ENCODE data around the gene ZFPL1.

Gene ZFPL1

GRCh38 chr11:65059959-65060824 is 23.8 kb upstream of the ZFPL1 start:
- no peak for DNase-seq (ENCODE audit: low read depth in 3 of 3)

GRCh38 chr11:65060913-65061408 is 23.1 kb upstream of the ZFPL1 start:
- DNase-seq (ENCODE audit: low read depth in 3 of 3) = no peak

GRCh38 chr11:65063532-65063931 is 20.5 kb upstream of the ZFPL1 start:
- no peak for DNase-seq (ENCODE audit: low read depth in 3 of 3)

- DNase-seq (ENCODE audit: low read depth in 3 of 3) = no peak
These were observed 19.2 kb upstream of the ZFPL1 start for GRCh38 chr11:65064847-65065240.

- DNase-seq (ENCODE audit: low read depth in 3 of 3) = no peak
These were observed 18.2 kb upstream of the ZFPL1 start for GRCh38 chr11:65065851-65066250.

- no peak for DNase-seq (ENCODE audit: low read depth in 3 of 3)
These were observed 17.7 kb upstream of the ZFPL1 start for GRCh38 chr11:65066315-65066714.

- no peak for DNase-seq (ENCODE audit: low read depth in 3 of 3)
These were observed 17.2 kb upstream of the ZFPL1 start for GRCh38 chr11:65066805-65067291.

- no peak for DNase-seq (ENCODE audit: low read depth in 3 of 3)
These were observed 16.6 kb upstream of the ZFPL1 start for GRCh38 chr11:65067446-65067845.

- DNase-seq (ENCODE audit: low read depth in 3 of 3) = no peak
These were observed 14.8 kb upstream of the ZFPL1 start for GRCh38 chr11:65069217-65069616.

- no peak for DNase-seq (ENCODE audit: low read depth in 3 of 3)
These were observed 12.0 kb upstream of the ZFPL1 start for GRCh38 chr11:65071907-65072630.

GRCh38 chr11:65072631-65072966 is 11.4 kb upstream of the ZFPL1 start:
- DNase-seq (ENCODE audit: low read depth in 3 of 3) = no peak

- DNase-seq (ENCODE audit: low read depth in 3 of 3) = no peak
These were observed 6.6 kb upstream of the ZFPL1 start for GRCh38 chr11:65077451-65077850.

- DNase-seq (ENCODE audit: low read depth in 3 of 3) = peak; percentile 42 to 56 (median 52)
These were observed 5.9 kb upstream of the ZFPL1 start for GRCh38 chr11:65078151-65078550.

- no peak for DNase-seq (ENCODE audit: low read depth in 3 of 3)
These were observed 5.2 kb upstream of the ZFPL1 start for GRCh38 chr11:65078786-65079342.

- DNase-seq (ENCODE audit: low read depth in 3 of 3) = no peak
These were observed 738 bp upstream of the ZFPL1 start for GRCh38 chr11:65083134-65083833.

GRCh38 chr11:65084598-65085375 is 765 bp downstream of the ZFPL1 start:
- no peak for DNase-seq (ENCODE audit: low read depth in 3 of 3)

- DNase-seq (ENCODE audit: low read depth in 3 of 3) = no peak
These were observed 1.4 kb downstream of the ZFPL1 start for GRCh38 chr11:65085446-65085845.

GRCh38 chr11:65086809-65087208 is 2.8 kb downstream of the ZFPL1 start:
- DNase-seq (ENCODE audit: low read depth in 3 of 3) = no peak

GRCh38 chr11:65087216-65087615 is 3.2 kb downstream of the ZFPL1 start:
- DNase-seq (ENCODE audit: low read depth in 3 of 3) = no peak

- no peak for DNase-seq (ENCODE audit: low read depth in 3 of 3)
These were observed 3.8 kb downstream of the ZFPL1 start for GRCh38 chr11:65087827-65088226.

- no peak for DNase-seq (ENCODE audit: low read depth in 3 of 3)
These were observed 5.6 kb downstream of the ZFPL1 start for GRCh38 chr11:65089621-65090020.
